ENCODE data around the gene THRSP. TPM values are rescaled to one million over a fixed set of nuclear protein-coding genes. Genes with fewer than 3 reads are reported as not detected.

THRSP gene
- total and polyA plus RNA-seq, 2 donors (not counting 1 experiment from before 2014, with no cell fraction given), result under 0.01 to 0.19 TPM

- Histone ChIP-seq H4K20me1 (ENCODE audit: control insufficient read depth, extremely low read depth, insufficient read depth, low read length) (no peaks in the 10 kb centered on the region), H3K4me2 (ENCODE audit: extremely low read depth, insufficient read depth, low read length) (no peak overlapping the region), H3K36me3 (ENCODE audit: control insufficient read depth, insufficient read depth, low read length) (peaks cover 4% of the 10 kb centered on the region), H3K4me1 (ENCODE audit: control insufficient read depth, extremely low read depth, insufficient read depth, low read length) (no peaks in the 10 kb centered on the region), H2AFZ (ENCODE audit: low read length) (no peak overlapping the region), H3K9me3 (ENCODE audit: control insufficient read depth, insufficient read depth, low read depth, low read length) (no peaks in the 10 kb centered on the region), H3K4me3 (replicated peaks in 1 of 4; ENCODE audit: control extremely low read depth in 1 of 4, insufficient read depth in 1 of 4, low read depth in 3 of 4, low read length in 4 of 4) (no peak overlapping the region), H3K27me3 (ENCODE audit: control insufficient read depth, insufficient read depth, low read length) (no peaks in the 10 kb centered on the region), H3K27ac (ENCODE audit: insufficient read depth, low read length) (no peak overlapping the region), H3K9ac (ENCODE audit: insufficient read depth, low read length) (no peak overlapping the region), H3K79me2 (ENCODE audit: control insufficient read depth, insufficient read depth, low read length) (peaks cover 2% of the 10 kb centered on the region)
- no peak for DNase-seq (ENCODE audit: low read depth in 2 of 2)
- TF ChIP-seq CTCF (conservative IDR thresholded peaks at IDR 0.05 in 1 of 2, IDR thresholded peaks at IDR 0.05 in 1 of 2; ENCODE audit: low read depth in 1 of 2, low read length in 2 of 2) (no peak), EZH2 (IDR thresholded peaks at IDR 0.05; ENCODE audit: low read length, missing control alignments) (no peak)
Observed at GRCh38 chr11:78065203-78065602, 1.5 kb downstream of the THRSP start.

DNA sequence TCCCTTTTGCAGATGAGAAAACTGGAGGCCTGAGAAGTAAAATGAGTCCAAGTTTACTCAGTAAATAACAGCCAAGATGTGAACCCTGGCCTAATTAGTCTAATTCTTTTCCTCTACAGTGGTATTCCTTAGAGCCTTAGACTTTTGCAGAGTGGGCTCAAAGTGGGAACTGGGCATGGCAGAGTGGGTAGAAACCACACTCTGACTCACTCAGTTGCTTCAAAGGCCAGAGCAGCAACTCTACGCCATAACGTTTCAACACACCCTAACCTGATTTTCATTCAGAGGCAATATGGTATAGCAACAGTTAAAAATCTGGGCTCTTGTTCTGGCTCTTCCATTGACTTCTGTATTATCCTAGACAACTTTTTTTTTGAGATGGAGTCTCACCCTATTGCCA lies 2.8 kb downstream of the THRSP start:
- no peaks in the 10 kb centered on the region for H3K4me1 ChIP-seq (ENCODE audit: control insufficient read depth, extremely low read depth, insufficient read depth, low read length)
- no peak overlapping the region for H3K4me2 ChIP-seq (ENCODE audit: extremely low read depth, insufficient read depth, low read length)
- H3K36me3 ChIP-seq (ENCODE audit: control insufficient read depth, insufficient read depth, low read length), result peaks cover 6% of the 10 kb centered on the region
- peaks cover 6% of the 10 kb centered on the region for H3K79me2 ChIP-seq (ENCODE audit: control insufficient read depth, insufficient read depth, low read length)
- no peaks in the 10 kb centered on the region for H3K9me3 ChIP-seq (ENCODE audit: control insufficient read depth, insufficient read depth, low read depth, low read length)
- H4K20me1 ChIP-seq (ENCODE audit: control insufficient read depth, extremely low read depth, insufficient read depth, low read length), result no peaks in the 10 kb centered on the region
- no peaks in the 10 kb centered on the region for H3K27me3 ChIP-seq (ENCODE audit: control insufficient read depth, insufficient read depth, low read length)
- no peak for TF ChIP-seq EZH2 (IDR thresholded peaks at IDR 0.05; ENCODE audit: low read length, missing control alignments)
- TF ChIP-seq CTCF (conservative IDR thresholded peaks at IDR 0.05 in 1 of 2, IDR thresholded peaks at IDR 0.05 in 1 of 2; ENCODE audit: low read depth in 1 of 2, low read length in 2 of 2), result no peak
- no peak overlapping the region for H3K4me3 ChIP-seq (replicated peaks in 1 of 4; ENCODE audit: control extremely low read depth in 1 of 4, insufficient read depth in 1 of 4, low read depth in 3 of 4, low read length in 4 of 4)
- no peak overlapping the region for H2AFZ ChIP-seq (ENCODE audit: low read length)
- no peak overlapping the region for H3K9ac ChIP-seq (ENCODE audit: insufficient read depth, low read length)
- H3K27ac ChIP-seq (ENCODE audit: insufficient read depth, low read length), result no peak overlapping the region
- DNase-seq (ENCODE audit: low read depth in 2 of 2), result no peak

DNA sequence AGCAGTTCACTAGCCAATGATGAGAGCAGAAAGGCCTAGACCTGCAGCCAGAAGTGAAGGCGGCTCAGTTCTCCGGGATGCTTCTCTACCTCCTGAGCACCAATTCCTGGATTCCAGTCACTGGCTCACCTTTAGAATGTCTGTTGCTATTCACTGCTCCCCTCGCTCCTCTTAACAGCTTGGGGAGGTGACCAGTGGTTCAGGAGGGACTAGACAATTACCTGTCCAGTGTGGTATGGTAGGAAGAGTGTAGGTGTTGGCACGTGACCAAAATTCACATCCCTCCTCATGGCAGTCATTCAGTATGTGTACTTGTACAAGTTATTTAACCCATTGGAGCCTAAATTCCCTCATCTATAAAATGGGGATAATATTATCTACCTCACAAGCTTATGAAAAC lies 4.0 kb downstream of the THRSP start:
- no peak overlapping the region for H2AFZ ChIP-seq (ENCODE audit: low read length)
- H3K4me3 ChIP-seq (replicated peaks in 1 of 4; ENCODE audit: control extremely low read depth in 1 of 4, insufficient read depth in 1 of 4, low read depth in 3 of 4, low read length in 4 of 4), result no peak overlapping the region
- no peaks in the 10 kb centered on the region for H3K9me3 ChIP-seq (ENCODE audit: control insufficient read depth, insufficient read depth, low read depth, low read length)
- no peaks in the 10 kb centered on the region for H4K20me1 ChIP-seq (ENCODE audit: control insufficient read depth, extremely low read depth, insufficient read depth, low read length)
- H3K4me1 ChIP-seq (ENCODE audit: control insufficient read depth, extremely low read depth, insufficient read depth, low read length), result no peaks in the 10 kb centered on the region
- TF ChIP-seq EZH2 (IDR thresholded peaks at IDR 0.05; ENCODE audit: low read length, missing control alignments) (no peak), CTCF (conservative IDR thresholded peaks at IDR 0.05 in 1 of 2, IDR thresholded peaks at IDR 0.05 in 1 of 2; ENCODE audit: low read depth in 1 of 2, low read length in 2 of 2) (no peak)
- H3K4me2 ChIP-seq (ENCODE audit: extremely low read depth, insufficient read depth, low read length), result no peak overlapping the region
- peaks cover 6% of the 10 kb centered on the region for H3K36me3 ChIP-seq (ENCODE audit: control insufficient read depth, insufficient read depth, low read length)
- no peak for DNase-seq (ENCODE audit: low read depth in 2 of 2)
- no peak overlapping the region for H3K27ac ChIP-seq (ENCODE audit: insufficient read depth, low read length)
- peaks cover 11% of the 10 kb centered on the region for H3K79me2 ChIP-seq (ENCODE audit: control insufficient read depth, insufficient read depth, low read length)
- no peaks in the 10 kb centered on the region for H3K27me3 ChIP-seq (ENCODE audit: control insufficient read depth, insufficient read depth, low read length)
- H3K9ac ChIP-seq (ENCODE audit: insufficient read depth, low read length), result no peak overlapping the region

Data from fibroblast of lung (primary cell).